DMS 273 (cell line): ENCODE data around the gene NINJ2.

Source experiments
- DNase-seq: peaks from one replicate; lab custom pipeline; 2025; ENCODE audit not compliant: unreplicated experiment; lab: John Stamatoyannopoulos, UW

Gene NINJ2

GRCh38 chr12:535396-535795 is 127.8 kb downstream of the NINJ2 start:
- DNase-seq, result no peak

GRCh38 chr12:534216-534615 is 129.0 kb downstream of the NINJ2 start:
- no peak for DNase-seq

- DNase-seq, result no peak
These were observed 129.5 kb downstream of the NINJ2 start for GRCh38 chr12:533718-534117.

GRCh38 chr12:532908-533565 is 130.2 kb downstream of the NINJ2 start:
- no peak for DNase-seq

GRCh38 chr12:531951-532585 is 131.2 kb downstream of the NINJ2 start:
- DNase-seq, result no peak

GRCh38 chr12:530821-531220 is 132.4 kb downstream of the NINJ2 start:
- DNase-seq, result peak; percentile 74

GRCh38 chr12:530308-530707 is 132.9 kb downstream of the NINJ2 start:
- peak; percentile 85 for DNase-seq

- no peak for DNase-seq
These were observed 135.5 kb downstream of the NINJ2 start for GRCh38 chr12:527729-528128.

- DNase-seq, result peak; percentile 15
These were observed 136.0 kb downstream of the NINJ2 start for GRCh38 chr12:527241-527640.

GRCh38 chr12:526089-526488 is 137.2 kb downstream of the NINJ2 start:
- DNase-seq, result no peak

- DNase-seq, result peak; percentile 27
These were observed 138.9 kb downstream of the NINJ2 start for GRCh38 chr12:524167-524951.

GRCh38 chr12:522692-523378 is 140.4 kb downstream of the NINJ2 start:
- no peak for DNase-seq

- no peak for DNase-seq
These were observed 143.1 kb downstream of the NINJ2 start for GRCh38 chr12:520119-520518.

GRCh38 chr12:517538-517937 is 145.7 kb downstream of the NINJ2 start:
- DNase-seq, result no peak
